ENCODE results near the gene TSSK2.

- TF ChIP-seq CTCF (IDR thresholded peaks at IDR 0.05) (no peak), POLR2A (IDR thresholded peaks at IDR 0.05) (no peak), POLR2AphosphoS5 (IDR thresholded peaks at IDR 0.05) (no peak)
Observed at GRCh38 chr22:19175602-19176174, 44.6 kb downstream of the TSSK2 start.
